Fibroblast of lung (primary cell): Measurements from ENCODE around the gene TAF10.

Experiments
- EZH2 ChIP-seq: IDR thresholded peaks from 2 replicates; pipeline ENCODE4 v1.5.1; 2012; ENCODE audit warnings: low read length, control low read depth, mild to moderate bottlenecking; ENCODE audit errors: missing control alignments
- TF ChIP-seq, protein P1 (sequence below), 2 donors: IDR thresholded peaks in 1 of 2; conservative IDR thresholded peaks in 1 of 2; 1 replicate in 1 of 2; 2 replicates in 1 of 2; pipeline ENCODE4 v1.5.1; 2011 to 2012; ENCODE audit warnings: low read length in 2 of 2, control low read depth in 1 of 2, inconsistent platforms in 1 of 2, low read depth in 1 of 2, mild to moderate bottlenecking in 1 of 2

DNA sequence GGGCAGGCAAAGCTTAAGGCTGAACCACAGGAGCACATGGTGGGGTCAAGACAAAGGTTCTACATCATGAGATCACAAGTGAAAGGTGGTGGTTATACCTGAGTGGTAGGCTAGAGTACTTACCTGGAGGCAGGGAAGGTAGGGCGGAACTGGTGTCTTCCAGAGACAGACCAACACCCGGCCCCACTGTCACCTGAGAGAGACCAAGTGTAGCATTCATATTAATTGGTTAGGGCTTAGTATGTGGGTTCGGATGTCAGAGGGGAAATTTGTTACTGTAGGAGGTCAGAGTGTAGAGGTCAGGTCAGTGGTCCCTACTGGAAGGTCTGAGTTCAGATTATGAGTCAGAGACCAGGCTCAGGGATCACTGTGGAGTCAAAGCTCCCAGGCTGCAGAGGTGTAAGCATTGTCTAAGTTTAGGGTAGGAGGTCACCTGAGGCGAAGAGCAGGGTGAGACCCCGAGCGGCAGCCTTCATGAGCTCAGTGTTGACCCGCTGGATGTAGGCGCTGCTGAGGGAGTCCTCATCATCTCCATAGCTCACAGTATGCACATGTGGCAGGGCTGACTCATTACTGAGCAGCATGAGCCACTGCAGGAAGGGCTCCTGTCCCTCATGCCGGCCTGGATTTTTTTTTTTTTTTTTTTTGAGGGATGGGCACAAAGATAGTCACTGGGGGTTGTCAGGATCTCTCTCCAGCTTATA lies 4.0 kb upstream of the TAF10 start:
- TF ChIP-seq, protein P1, sequence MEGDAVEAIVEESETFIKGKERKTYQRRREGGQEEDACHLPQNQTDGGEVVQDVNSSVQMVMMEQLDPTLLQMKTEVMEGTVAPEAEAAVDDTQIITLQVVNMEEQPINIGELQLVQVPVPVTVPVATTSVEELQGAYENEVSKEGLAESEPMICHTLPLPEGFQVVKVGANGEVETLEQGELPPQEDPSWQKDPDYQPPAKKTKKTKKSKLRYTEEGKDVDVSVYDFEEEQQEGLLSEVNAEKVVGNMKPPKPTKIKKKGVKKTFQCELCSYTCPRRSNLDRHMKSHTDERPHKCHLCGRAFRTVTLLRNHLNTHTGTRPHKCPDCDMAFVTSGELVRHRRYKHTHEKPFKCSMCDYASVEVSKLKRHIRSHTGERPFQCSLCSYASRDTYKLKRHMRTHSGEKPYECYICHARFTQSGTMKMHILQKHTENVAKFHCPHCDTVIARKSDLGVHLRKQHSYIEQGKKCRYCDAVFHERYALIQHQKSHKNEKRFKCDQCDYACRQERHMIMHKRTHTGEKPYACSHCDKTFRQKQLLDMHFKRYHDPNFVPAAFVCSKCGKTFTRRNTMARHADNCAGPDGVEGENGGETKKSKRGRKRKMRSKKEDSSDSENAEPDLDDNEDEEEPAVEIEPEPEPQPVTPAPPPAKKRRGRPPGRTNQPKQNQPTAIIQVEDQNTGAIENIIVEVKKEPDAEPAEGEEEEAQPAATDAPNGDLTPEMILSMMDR (conservative IDR thresholded peaks at IDR 0.05 in 1 of 2, IDR thresholded peaks at IDR 0.05 in 1 of 2; ENCODE audit: low read depth in 1 of 2, low read length in 2 of 2), result no peak
- TF ChIP-seq EZH2, result no peak
